ENCODE data around the gene RTN4RL1. TPM values are rescaled to one million over a fixed set of nuclear protein-coding genes. Genes with fewer than 3 reads are reported as not detected.

The RTN4RL1 gene
- total RNA-seq, 1 donor from 2014 or later, result 0.47 TPM

GRCh38 chr17:1941272-1942065, 83.7 kb downstream of the RTN4RL1 start:
- no peaks in the 10 kb centered on the region for H3K27me3 Mint-ChIP-seq (ENCODE audit: low read depth)
- no peak for DNase-seq (ENCODE audit: low read depth, low spot score)

DNA sequence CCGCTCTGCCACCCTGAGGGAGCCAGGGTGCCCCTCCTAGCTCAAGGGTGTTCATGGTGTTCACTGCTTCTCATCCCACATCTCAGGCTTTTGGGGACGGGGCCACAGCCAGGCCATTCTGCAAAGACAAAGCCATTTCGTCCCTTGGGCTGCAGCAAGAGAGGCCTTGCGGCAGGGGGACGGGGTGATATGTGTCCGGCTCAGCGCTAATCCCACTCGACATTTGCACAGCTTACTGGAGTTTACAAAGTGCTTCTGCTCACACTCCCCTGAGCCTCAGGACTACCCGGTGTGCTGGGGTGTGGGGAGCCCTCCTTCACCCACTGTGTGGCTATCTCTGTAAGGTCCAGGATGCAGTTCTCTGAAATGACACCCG, 84.3 kb downstream of the RTN4RL1 start:
- H3K27ac Mint-ChIP-seq (ENCODE audit: unreplicated experiment), result no peak overlapping the region
- no peak overlapping the region for H3K4me3 Mint-ChIP-seq
- no peak for DNase-seq (ENCODE audit: low read depth, low spot score)
- H3K36me3 Mint-ChIP-seq (ENCODE audit: low read depth), result no peaks in the 10 kb centered on the region
- no peaks in the 10 kb centered on the region for H3K9me3 Mint-ChIP-seq
- TF ChIP-seq CTCF (conservative IDR thresholded peaks at IDR 0.05), result no peak
- no peaks in the 10 kb centered on the region for H3K4me1 Mint-ChIP-seq
- no peaks in the 10 kb centered on the region for H3K27me3 Mint-ChIP-seq (ENCODE audit: low read depth)

More at GRCh38 chr17:1941272-1942065, 83.7 kb downstream of the RTN4RL1 start:
- Mint-ChIP-seq H3K27ac (ENCODE audit: unreplicated experiment) (no peak overlapping the region), H3K4me1 (peaks cover 5% of the 10 kb centered on the region), H3K9me3 (no peaks in the 10 kb centered on the region), H3K36me3 (ENCODE audit: low read depth) (no peaks in the 10 kb centered on the region), H3K4me3 (no peak overlapping the region)
- TF ChIP-seq CTCF (conservative IDR thresholded peaks at IDR 0.05), result no peak

DNA sequence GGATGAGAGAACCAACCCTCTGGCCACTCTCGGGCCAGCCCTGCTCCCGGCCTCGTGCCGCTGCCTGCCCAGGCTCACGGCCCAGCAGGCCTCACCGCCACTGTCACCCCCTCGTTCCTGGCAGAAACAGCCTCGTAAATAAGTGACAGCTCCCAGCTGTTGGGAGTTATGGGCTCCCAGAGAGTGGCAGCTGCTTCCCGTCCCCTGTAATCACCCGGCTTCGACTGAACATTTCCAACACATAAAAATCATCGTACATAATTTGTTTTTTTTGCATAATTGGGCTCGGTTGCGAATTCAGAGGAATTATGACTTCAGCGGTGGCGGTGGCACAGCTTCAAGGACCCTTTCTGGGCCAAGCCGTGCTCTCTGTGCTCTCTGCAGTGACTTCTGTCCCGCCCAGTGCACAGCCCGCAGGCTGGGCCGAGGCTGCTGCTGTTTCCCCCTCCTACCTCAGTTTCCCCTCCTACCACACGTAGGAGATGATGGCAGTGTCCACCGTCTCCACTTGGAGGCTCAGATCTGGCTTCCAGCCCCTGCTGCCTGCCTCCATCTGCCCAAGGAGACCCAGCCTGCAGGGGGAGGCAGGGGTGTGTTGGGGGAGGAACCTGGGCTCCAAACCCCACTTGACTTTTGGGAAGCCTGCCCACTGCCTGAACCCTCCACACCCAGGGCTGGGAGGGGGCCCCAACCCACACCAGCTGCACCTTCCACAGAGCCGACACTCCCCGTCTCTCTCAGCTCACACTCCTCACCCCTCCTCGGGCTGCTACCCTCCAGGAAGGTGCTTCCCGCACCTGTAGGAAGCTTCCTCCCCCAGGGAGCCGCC, 84.9 kb downstream of the RTN4RL1 start:
- H3K27ac Mint-ChIP-seq (ENCODE audit: unreplicated experiment), result no peak overlapping the region

GRCh38 chr17:1937461-1937860, 87.7 kb downstream of the RTN4RL1 start:
- Mint-ChIP-seq H3K27me3 (ENCODE audit: low read depth) (no peaks in the 10 kb centered on the region), H3K4me1 (peaks cover 12% of the 10 kb centered on the region), H3K27ac (ENCODE audit: unreplicated experiment) (no peak overlapping the region), H3K36me3 (ENCODE audit: low read depth) (no peaks in the 10 kb centered on the region), H3K9me3 (no peaks in the 10 kb centered on the region), H3K4me3 (no peak overlapping the region)
- TF ChIP-seq CTCF (conservative IDR thresholded peaks at IDR 0.05), result no peak
- DNase-seq (ENCODE audit: low read depth, low spot score), result no peak

More for the DNA sequence above, 84.9 kb downstream of the RTN4RL1 start:
- Mint-ChIP-seq H3K36me3 (ENCODE audit: low read depth) (no peaks in the 10 kb centered on the region), H3K9me3 (no peaks in the 10 kb centered on the region), H3K4me1 (peaks cover 4% of the 10 kb centered on the region), H3K27me3 (ENCODE audit: low read depth) (no peaks in the 10 kb centered on the region), H3K4me3 (no peak overlapping the region)
- no peak for TF ChIP-seq CTCF (conservative IDR thresholded peaks at IDR 0.05)
- DNase-seq (ENCODE audit: low read depth, low spot score), result no peak

- no peak for TF ChIP-seq CTCF (conservative IDR thresholded peaks at IDR 0.05)
- no peak for DNase-seq (ENCODE audit: low read depth, low spot score)
- no peak overlapping the region for H3K27ac Mint-ChIP-seq (ENCODE audit: unreplicated experiment)
- H3K4me1 Mint-ChIP-seq, result peaks cover 12% of the 10 kb centered on the region
- H3K27me3 Mint-ChIP-seq (ENCODE audit: low read depth), result no peaks in the 10 kb centered on the region
- H3K36me3 Mint-ChIP-seq (ENCODE audit: low read depth), result no peaks in the 10 kb centered on the region
- no peaks in the 10 kb centered on the region for H3K9me3 Mint-ChIP-seq
- H3K4me3 Mint-ChIP-seq, result no peak overlapping the region
Measured at GRCh38 chr17:1936766-1937165, 88.4 kb downstream of the RTN4RL1 start.
